GM12891 (cell line): Measurements from ENCODE around the gene DCUN1D1.

Source experiments
- POLR2A ChIP-seq: IDR thresholded peaks from 2 replicates; pipeline ENCODE4 v1.6.1; 2011; ENCODE audit warnings: low read depth, low read length, control low read depth
- POLR2AphosphoS5 ChIP-seq: IDR thresholded peaks from 2 replicates; pipeline ENCODE4 v1.6.1; 2011; ENCODE audit warnings: low read depth, low read length, control low read depth

DNA sequence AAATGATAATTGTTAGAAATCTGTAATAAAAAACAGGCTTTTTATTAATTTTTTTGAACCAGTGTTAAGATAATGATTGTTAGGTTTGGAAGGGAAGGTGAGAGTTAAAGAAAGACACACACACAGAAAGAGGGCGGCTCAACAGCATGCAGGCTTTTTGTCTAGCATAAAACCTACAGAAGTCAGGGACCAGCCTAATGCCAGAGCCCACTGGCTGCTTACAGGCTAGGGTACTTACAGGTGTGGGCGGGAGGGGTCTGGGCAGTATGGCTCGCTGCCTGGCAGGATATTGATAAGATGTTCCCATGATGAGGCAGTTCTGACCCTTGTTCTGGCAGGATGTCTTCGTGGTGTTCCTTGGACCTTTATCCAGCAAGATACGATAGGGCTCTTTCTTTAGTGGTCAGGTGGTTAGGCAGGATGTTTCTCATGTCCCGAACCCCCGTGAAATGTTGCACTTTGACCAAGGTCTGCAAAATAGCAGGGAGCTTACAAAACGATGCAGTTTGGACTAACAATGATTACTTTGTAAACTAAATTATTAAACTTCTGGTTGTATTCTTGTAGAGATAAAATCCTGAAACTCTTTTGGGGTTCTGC lies 84.7 kb downstream of the DCUN1D1 start:
- no peak for TF ChIP-seq POLR2A
- no peak for TF ChIP-seq POLR2AphosphoS5
